ENCODE measurements around the gene ITPR1. TPM values are rescaled to one million over a fixed set of nuclear protein-coding genes. Genes with fewer than 3 reads are reported as not detected.

ITPR1 gene
- total and polyA plus RNA-seq, 10 of the 15 experiments (the other 5 are each of a cell fraction or from before 2014, with no cell fraction given), result 12.2 to 239 (median 28.4) TPM

DNA sequence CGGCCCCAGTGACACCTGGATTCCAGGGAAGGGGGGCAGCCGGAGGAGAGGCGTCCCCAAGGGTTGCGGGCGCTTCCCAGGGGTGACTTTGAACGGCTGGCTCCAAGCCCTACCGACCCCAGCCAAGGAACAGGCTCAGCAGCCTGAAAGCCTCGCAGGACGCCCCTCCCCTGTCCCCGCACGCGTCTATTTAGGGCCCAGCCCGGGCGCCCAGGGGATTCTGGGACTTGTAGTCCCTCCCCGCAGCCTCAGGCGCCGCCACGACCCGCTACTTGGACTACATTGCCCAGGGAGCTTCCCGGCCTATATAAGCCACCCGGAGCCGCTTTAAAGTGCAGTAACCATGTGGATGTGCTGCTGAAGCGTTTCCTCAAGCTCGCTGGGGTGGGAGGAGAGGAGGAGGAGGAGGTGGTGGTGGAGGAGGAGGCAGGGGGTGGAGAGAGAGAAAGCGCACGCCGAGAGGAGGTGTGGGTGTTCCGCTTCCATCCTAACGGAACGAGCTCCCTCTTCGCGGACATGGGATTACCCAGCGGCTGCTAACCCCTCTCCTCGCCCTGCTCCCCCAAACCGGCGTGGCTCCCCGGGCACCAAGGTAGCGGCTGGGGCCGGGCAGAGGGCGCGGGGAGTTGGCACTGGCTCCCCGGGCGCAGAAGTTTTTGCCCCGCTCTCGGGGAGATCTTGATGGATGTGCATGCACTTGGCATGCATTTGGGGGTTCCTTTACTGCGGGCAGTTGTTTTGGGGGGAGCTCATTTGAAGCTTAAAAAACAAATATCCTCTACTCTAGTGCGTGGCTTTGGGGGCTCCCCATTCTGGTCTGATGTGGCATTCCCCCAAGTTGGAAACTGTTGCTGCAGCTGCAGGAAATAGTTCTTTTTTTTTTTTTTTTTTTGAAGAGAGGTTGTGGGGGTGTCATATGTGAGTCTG lies at the start of gene ITPR1 (continued):
- peak; percentile 46; the same call in 1 of the 2 replicates for TF ChIP-seq MEF2A (IDR thresholded peaks at IDR 0.05; ENCODE audit: insufficient read depth, low read depth, low read length)
- TF ChIP-seq, protein P1, sequence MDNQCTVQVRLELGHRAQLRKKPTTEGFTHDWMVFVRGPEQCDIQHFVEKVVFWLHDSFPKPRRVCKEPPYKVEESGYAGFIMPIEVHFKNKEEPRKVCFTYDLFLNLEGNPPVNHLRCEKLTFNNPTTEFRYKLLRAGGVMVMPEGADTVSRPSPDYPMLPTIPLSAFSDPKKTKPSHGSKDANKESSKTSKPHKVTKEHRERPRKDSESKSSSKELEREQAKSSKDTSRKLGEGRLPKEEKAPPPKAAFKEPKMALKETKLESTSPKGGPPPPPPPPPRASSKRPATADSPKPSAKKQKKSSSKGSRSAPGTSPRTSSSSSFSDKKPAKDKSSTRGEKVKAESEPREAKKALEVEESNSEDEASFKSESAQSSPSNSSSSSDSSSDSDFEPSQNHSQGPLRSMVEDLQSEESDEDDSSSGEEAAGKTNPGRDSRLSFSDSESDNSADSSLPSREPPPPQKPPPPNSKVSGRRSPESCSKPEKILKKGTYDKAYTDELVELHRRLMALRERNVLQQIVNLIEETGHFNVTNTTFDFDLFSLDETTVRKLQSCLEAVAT (IDR thresholded peaks at IDR 0.05), result no peak
- TF ChIP-seq EZH2 (IDR thresholded peaks at IDR 0.05; ENCODE audit: borderline replicate concordance, control insufficient read depth, low read depth, low read length), result no peak
- TF ChIP-seq ZNF217 (IDR thresholded peaks at IDR 0.05), result no peak
- no peak; the same call in 1 of the 2 replicates for TF ChIP-seq MTA3 (IDR thresholded peaks at IDR 0.05; ENCODE audit: borderline replicate concordance, low read length)
- no peak for TF ChIP-seq WRNIP1 (IDR thresholded peaks at IDR 0.05; ENCODE audit: borderline replicate concordance, low read depth, low read length)
- TF ChIP-seq, protein P2, sequence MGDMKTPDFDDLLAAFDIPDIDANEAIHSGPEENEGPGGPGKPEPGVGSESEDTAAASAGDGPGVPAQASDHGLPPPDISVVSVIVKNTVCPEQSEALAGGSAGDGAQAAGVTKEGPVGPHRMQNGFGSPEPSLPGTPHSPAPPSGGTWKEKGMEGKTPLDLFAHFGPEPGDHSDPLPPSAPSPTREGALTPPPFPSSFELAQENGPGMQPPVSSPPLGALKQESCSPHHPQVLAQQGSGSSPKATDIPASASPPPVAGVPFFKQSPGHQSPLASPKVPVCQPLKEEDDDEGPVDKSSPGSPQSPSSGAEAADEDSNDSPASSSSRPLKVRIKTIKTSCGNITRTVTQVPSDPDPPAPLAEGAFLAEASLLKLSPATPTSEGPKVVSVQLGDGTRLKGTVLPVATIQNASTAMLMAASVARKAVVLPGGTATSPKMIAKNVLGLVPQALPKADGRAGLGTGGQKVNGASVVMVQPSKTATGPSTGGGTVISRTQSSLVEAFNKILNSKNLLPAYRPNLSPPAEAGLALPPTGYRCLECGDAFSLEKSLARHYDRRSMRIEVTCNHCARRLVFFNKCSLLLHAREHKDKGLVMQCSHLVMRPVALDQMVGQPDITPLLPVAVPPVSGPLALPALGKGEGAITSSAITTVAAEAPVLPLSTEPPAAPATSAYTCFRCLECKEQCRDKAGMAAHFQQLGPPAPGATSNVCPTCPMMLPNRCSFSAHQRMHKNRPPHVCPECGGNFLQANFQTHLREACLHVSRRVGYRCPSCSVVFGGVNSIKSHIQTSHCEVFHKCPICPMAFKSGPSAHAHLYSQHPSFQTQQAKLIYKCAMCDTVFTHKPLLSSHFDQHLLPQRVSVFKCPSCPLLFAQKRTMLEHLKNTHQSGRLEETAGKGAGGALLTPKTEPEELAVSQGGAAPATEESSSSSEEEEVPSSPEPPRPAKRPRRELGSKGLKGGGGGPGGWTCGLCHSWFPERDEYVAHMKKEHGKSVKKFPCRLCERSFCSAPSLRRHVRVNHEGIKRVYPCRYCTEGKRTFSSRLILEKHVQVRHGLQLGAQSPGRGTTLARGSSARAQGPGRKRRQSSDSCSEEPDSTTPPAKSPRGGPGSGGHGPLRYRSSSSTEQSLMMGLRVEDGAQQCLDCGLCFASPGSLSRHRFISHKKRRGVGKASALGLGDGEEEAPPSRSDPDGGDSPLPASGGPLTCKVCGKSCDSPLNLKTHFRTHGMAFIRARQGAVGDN (IDR thresholded peaks at IDR 0.05), result no peak
- TF ChIP-seq ATF7 (IDR thresholded peaks at IDR 0.05; ENCODE audit: low read depth), result no peak
- TF ChIP-seq TCF3 (IDR thresholded peaks at IDR 0.05; ENCODE audit: borderline replicate concordance, insufficient read depth, low read depth, low read length), result peak; percentile 84
- TF ChIP-seq, protein P3, sequence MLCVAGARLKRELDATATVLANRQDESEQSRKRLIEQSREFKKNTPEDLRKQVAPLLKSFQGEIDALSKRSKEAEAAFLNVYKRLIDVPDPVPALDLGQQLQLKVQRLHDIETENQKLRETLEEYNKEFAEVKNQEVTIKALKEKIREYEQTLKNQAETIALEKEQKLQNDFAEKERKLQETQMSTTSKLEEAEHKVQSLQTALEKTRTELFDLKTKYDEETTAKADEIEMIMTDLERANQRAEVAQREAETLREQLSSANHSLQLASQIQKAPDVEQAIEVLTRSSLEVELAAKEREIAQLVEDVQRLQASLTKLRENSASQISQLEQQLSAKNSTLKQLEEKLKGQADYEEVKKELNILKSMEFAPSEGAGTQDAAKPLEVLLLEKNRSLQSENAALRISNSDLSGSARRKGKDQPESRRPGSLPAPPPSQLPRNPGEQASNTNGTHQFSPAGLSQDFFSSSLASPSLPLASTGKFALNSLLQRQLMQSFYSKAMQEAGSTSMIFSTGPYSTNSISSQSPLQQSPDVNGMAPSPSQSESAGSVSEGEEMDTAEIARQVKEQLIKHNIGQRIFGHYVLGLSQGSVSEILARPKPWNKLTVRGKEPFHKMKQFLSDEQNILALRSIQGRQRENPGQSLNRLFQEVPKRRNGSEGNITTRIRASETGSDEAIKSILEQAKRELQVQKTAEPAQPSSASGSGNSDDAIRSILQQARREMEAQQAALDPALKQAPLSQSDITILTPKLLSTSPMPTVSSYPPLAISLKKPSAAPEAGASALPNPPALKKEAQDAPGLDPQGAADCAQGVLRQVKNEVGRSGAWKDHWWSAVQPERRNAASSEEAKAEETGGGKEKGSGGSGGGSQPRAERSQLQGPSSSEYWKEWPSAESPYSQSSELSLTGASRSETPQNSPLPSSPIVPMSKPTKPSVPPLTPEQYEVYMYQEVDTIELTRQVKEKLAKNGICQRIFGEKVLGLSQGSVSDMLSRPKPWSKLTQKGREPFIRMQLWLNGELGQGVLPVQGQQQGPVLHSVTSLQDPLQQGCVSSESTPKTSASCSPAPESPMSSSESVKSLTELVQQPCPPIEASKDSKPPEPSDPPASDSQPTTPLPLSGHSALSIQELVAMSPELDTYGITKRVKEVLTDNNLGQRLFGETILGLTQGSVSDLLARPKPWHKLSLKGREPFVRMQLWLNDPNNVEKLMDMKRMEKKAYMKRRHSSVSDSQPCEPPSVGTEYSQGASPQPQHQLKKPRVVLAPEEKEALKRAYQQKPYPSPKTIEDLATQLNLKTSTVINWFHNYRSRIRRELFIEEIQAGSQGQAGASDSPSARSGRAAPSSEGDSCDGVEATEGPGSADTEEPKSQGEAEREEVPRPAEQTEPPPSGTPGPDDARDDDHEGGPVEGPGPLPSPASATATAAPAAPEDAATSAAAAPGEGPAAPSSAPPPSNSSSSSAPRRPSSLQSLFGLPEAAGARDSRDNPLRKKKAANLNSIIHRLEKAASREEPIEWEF (IDR thresholded peaks at IDR 0.05; ENCODE audit: insufficient replicate concordance, low read depth, low read length), result no peak
- TF ChIP-seq MYC (IDR thresholded peaks at IDR 0.05; ENCODE audit: insufficient read depth, insufficient read length, insufficient replicate concordance, low read length, severe bottlenecking), result peak; percentile 57
- TF ChIP-seq SREBF2 (IDR thresholded peaks at IDR 0.05; ENCODE audit: low read length), result no peak
- TF ChIP-seq JUND (IDR thresholded peaks at IDR 0.05; ENCODE audit: low read depth, low read length), result no peak
- peak in 1 of 2 experiments; percentile 59 for TF ChIP-seq IKZF2 (IDR thresholded peaks at IDR 0.05)
- peak; percentile 75 to 87 for TF ChIP-seq BHLHE40 (IDR thresholded peaks at IDR 0.05; ENCODE audit: borderline replicate concordance in 1 of 2, low read depth in 2 of 2, low read length in 1 of 2)
- peak in 1 of 2 experiments; percentile 88; a peak in 2 of 3 replicates for TF ChIP-seq EGR1 (IDR thresholded peaks at IDR 0.05; ENCODE audit: borderline replicate concordance in 1 of 2, low read depth in 2 of 2, low read length in 2 of 2)
- TF ChIP-seq SIX5 (IDR thresholded peaks at IDR 0.05; ENCODE audit: low read depth, low read length, severe bottlenecking), result peak; percentile 95

All from GM12878 (cell line).